Stimulated activated CD8-positive, alpha-beta memory T cell treated with anti-CD3 and anti-CD28 coated beads, Interleukin-12 subunit alpha, Interleukin-12 subunit beta, amount 100 ng/mL, for 24 hours (primary cell): ENCODE results near the gene N4BP2.
"Not testable (repeated sequence)": the region's sequence is repeated elsewhere in the genome, so short reads cannot be mapped to it uniquely, and the experiment has no call there.

Source experiments
- DNase-seq: peaks from one replicate; pipeline ENCODE4 v3.0.0-alpha.2; 2020; ENCODE audit errors: extremely low read depth

The N4BP2 gene

DNA sequence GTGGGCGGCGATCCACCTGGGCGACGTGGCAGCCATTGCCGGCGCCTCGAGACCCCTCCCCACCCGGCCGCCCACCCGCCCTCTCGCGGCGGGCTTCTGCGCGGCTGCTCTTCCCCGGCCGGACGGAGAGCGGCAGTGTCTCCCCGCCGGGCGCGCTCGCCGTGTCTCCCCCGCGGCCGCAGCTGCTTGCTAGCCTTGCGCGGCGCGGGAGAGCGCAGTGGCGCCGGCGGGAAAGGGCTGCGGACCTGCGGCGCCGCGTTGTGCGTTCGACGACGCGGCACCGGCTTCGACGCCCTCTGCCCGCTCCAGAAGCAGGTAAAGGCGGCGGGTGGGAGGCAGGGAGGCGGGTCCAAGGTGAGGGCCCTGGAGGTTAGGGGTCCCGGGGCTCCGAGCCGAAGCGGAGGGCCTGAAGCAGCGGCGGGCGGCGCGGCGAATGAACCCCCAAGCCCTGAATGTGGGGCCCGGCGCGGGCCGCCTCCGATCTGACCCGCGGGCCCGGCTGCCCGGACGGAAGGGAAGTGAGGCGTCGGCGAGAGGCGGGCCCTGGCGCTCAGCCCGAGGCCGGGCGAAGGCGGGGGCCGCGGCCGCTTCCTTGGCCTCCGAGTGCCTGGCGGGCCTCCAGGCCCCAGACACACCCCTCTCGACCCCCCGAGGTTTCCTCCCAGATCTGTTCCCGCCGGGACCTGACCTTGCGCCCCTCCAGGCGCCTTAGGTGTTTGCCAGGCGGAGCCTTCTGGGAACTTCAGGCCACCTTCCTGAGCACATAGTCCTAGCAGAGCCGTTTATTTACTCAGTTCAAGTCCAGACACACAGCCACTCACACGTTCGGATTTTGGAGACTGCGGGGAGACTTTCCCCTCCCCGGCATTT lies at the start of gene N4BP2:
Gene N4BP2 (plus strand): TSS at position 135 of the 870 bp plus-strand sequence. CDS start 40,491 bp downstream, outside the sequence.
- DNase-seq = peak; percentile 49

DNA sequence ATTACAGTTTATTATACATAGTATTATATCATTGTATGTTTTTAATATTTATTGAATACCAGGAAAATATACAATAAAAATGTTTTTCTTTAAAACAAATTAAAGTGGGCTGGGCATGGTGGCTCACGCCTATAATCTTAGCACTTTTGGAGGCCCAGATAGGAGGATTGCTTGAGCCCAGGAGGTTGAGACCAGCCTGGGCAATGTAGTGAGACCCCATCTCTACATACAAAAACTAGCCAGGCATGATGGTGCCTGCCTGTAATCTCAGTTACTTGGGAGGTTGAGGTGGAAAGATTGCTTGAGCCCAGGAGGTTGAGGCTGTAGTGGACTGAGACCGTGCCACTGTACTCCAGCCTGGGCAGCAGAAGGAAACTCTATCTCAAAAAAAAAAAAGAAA lies 40.6 kb upstream of the N4BP2 start:
- no peak for DNase-seq

DNA sequence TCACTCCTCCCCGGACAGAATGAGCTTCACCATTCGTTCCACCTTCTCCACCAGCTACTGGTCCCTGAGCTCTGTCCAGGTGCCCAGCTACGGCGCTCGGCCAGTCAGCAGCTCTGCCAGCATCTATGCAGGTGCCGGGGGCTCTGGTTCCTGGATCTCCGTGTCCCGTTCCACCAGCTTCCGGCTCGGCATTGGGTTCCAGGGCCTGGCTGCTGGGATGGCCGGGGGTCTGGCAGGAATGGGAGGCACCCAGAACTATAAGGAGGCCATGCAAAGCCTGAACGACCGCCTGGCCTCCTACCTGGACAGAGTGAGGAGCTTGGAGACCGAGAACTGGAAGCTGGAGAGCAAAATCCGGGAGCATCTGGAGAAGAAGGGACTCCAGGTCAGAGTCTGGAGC lies 36.4 kb upstream of the N4BP2 start:
- DNase-seq = no peak

GRCh38 chr4:40021116-40021515 lies 35.5 kb upstream of the N4BP2 start:
- not testable (repeated sequence) for DNase-seq

DNA sequence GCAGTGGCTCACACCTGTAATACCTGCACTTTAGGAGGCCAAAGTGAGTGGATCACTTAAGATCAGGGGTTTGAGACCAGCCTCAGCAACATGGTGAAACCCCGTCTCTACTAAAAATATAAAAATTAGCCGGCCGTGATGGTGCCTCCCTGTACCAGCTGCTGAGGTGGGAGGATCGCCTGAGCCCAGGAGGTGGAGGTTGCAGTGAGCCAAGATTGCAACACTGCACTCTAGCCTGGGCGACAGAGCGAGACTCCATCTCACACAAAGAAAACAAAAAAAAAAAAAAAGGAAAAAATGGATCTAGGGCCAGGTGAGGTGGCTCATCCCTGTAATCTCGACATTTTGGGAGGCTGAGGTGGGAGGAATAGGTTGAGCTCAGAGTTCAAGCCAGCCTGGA lies 32.6 kb upstream of the N4BP2 start:
- DNase-seq = not testable (repeated sequence)

DNA sequence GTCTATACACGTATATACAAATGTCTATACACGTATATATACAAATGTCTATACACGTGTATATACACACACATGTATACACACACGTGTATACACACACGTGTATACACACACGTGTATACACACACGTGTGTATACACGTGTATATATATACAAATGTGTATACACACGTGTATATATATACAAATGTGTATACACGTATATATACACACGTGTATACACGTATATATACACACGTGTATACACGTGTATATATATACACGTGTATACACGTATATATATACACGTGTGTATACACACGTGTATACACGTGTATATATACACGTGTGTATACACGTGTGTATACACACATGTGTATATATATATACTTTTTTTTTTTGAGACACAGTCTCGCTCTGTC lies 23.9 kb upstream of the N4BP2 start:
- no peak for DNase-seq

- no peak for DNase-seq
Observed at GRCh38 chr4:40033613-40034012, 23.0 kb upstream of the N4BP2 start.

DNA sequence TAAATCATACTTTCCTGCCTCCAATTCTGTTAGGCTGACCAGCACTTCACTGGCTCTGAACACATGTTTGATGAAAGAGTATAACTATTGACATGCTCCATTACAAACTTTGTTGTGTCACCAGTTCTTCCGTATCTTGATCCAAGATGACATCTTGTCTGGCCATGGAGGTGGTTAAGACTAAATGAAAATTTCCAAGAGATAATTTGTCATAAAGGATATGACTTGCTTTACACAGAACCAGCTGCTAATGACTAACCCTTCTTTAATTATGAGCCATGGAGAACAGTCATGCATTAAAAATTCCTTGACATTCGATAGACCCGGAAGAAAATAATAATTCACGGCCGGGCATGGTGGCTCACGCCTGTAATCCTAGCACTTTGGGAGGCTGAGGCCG lies 17.7 kb upstream of the N4BP2 start:
- no peak for DNase-seq

- DNase-seq = no peak
Observed at GRCh38 chr4:40040908-40041307, 15.7 kb upstream of the N4BP2 start.

DNA sequence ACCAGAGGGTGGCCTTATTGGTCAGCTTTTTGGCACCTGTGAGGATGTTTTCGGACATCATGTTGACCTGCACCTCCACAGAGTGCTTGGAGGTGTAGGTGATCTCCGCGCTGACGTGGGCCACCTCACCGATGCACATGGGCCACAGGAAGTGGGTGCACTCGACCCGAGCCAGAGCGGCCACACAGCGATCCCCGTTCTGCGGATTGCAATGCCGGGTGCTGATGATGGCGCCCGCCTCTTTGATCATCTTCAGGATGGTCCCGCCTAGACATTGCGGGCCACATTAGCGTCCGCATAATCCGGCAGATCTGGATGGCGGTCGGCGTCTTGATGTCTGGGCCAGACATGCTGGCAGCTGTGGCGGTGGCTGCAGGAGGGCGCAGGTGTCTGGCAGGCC lies 12.9 kb upstream of the N4BP2 start:
- no peak for DNase-seq

GRCh38 chr4:40046311-40046980 lies 10.2 kb upstream of the N4BP2 start:
- peak; percentile 22 for DNase-seq

DNA sequence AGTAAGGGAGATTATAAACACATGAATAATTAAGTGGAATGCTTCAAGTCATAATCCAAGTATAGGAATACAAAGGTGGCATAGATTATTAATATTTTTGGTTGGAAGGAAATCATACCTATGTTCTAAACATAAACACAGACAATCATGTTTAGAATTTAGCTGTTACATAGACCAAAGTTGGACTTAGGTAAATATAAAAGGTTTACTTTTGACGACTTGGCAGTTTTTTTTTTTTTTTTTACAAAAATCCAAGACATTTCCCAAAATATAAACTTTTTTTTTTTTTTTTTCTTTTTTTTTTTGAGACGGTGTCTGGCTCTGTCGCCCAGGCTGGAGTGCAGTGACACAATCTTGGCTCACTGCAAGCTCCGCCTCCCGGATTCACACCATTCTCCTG lies 3.5 kb upstream of the N4BP2 start:
- DNase-seq = no peak

DNA sequence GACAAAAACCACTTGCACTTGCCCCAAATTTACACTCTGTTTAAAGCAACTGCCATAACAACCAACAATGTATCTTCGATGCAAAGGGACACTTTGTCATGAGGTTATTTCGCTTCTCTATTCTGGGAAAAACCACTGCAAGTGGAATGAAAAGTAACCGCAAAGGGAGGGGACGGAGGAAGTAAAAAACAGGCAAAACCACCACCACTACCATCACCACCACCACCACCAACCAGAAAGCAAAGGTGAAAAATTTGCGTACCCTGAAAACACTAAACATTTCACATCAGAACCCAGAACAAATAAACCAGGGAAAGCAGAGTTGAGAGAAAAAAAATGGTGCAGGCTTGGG lies 1.2 kb upstream of the N4BP2 start:
- peak; percentile 2 for DNase-seq

DNA sequence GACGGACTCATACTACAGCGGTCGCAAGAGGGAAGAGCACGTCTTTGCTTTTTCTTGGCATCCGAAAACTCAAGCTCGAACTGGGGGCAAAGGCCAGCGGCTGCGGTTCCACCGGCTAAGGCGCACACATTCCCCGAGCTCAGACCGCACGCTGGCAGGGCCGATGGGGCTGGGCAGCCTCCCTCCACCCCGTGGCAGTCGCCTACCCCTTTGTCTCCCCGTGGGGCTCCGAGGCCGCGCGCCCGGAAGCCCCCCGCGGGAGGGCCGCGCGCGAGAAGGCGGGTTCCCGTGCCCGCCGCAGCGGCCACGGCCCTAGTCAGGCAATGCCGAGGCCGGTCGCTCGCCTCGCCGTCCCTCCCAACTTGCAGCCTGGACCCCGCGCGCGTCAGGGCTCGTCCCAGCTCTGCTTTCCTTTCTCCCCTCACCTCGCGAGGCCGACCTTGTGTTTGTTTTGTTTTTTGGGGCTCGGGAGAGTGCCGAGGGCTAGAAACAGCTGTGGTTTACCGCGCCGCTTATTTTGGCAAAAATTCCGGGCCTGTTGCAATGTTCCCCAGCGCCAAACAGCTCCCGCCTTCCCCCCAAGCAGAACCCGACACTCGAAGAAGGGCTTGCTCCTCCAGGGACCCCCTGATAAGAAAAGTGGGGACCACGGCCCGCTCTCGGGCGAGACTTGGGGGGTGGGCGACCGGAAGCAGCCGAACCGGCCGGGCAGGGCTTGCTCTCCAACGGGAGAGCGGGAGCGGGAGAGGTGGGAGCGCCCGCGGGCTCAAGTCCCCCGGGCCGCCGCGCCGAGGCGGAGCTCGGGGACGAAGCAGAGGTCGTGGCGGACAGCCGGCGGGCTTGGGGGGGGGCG lies 561 bp upstream of the N4BP2 start:
- DNase-seq = peak; percentile 12

- DNase-seq = peak; percentile 32
Observed at GRCh38 chr4:40057586-40058091, 989 bp downstream of the N4BP2 start.

DNA sequence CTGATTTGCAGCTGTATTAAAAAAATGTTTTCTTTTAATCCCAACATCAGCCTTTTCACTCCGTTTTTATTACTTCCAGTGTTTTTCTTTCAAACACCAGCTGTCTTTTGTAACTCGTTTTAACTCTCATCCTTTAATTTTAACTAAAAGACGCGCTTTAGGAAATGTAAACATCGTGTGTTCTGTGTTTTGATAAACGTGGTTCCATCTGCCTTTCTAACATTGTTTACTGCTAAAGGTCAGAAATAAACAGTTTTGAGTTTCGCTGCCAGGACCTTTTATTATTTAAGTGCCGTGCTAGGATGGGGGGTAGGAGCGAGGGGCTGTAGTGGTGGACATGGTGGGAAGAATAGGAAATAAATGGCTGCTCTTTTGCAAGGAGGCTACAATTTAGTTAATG lies 1.5 kb downstream of the N4BP2 start:
- no peak for DNase-seq

GRCh38 chr4:40058854-40059253 lies 2.2 kb downstream of the N4BP2 start:
- DNase-seq = no peak

DNA sequence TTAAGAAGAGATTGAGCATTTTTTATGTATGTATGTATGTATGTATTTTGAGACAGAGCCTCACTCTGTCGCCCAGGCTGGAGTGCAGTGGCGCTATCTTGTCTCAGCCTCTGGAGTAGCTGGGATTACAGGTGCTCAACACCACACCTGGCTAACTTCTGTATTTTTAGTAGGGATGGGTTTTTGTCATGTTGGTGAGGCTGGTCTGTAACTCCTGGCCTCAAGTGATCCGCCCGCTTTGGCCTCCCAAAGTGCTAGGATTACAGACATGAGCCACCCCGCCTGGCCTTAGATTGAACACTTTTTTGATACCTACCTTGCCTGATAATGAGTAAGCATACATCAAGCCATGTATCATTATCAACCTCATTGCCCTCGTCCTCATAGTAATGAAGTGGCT lies 2.7 kb downstream of the N4BP2 start:
- DNase-seq = no peak

DNA sequence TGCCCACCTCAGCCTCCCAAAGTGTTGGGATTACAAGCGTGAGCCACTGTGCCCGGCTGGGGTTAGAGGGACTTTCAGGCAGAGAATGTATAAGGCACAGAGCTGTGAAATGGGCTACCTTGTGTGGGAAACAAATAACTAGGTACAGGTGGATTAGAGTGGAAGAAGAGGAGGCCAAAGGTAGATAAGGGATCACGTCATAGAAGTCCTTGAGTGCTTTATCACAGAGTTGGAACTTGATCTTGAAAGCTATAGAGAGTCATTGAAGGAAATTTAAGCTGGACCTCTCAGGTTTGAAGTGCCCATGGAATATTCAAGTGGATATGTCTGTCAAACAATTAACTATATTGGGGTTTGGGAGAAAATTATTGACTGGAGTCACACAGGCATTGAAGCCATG lies 8.4 kb downstream of the N4BP2 start:
- DNase-seq = no peak

DNA sequence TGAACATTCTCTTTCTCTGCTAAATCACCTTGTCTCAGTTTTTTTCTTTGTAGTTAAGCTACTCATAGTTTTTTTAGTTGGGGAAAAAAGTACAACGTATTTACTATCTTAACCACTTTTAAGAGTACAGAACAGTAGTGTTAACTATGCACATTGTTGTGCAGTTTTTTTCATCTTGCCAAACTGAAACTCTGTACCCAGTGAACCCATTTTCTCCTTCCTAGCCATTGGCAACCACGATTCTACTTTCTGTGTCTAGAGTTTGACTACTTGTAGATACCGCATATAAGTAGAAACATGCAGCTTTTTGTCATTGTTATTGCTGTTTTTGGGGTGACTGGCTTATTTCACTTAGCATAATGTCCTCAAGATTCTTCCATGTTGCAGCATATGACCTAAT lies 10.0 kb downstream of the N4BP2 start:
- DNase-seq = no peak

DNA sequence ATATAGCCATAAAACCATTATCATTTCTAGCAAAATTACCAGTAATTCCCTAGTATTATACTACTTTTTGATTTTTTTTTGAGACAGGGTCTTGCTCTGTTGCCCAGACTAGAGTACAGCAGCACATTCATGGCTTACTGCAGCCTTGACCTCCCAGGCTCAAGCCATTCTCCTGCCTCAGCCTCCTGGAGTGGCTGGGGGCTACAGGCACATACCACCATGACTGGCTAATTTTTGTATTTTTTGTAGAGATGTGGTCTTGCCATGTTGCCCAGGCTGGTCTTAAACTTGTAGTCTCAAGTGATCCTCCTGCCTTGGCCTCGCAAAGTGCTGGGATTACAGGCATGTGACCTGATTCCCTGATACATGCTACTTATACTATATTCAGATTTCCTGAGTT lies 13.7 kb downstream of the N4BP2 start:
- DNase-seq = no peak

DNA sequence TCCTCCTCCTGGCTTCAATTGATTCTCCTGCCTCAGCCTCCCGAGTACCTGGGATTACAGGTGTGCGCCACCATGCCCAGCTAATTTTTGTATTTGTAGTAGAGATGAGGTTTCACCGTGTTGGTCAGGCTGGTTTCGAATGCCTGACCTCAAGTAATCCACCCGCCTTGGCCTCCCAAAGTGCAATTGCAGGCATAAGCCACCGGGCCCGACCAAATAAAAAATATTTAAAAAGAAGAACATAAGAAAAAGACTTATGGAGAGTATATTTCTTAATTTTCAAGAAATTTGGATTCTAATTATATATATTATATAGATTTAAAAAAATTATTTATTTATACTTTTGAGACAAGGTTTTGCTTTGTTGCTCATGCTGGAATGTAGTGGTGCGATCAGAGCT lies 29.8 kb downstream of the N4BP2 start:
- no peak for DNase-seq
